HG02943 (cell line): Measurements from ENCODE around the gene CDH22.

ENCODE experiments used
- ATAC-seq: cut with Tn5 transposase; IDR thresholded peaks from one replicate; pipeline ENCODE4 v1.9.1; 2021; ENCODE audit warnings: mild to moderate bottlenecking, low read depth, moderate library complexity; ENCODE audit not compliant: unreplicated experiment

Gene CDH22

GRCh38 chr20:46178891-46179290 lies 129.4 kb downstream of the CDH22 start:
- ATAC-seq: no peak

GRCh38 chr20:46177768-46178167 lies 130.5 kb downstream of the CDH22 start:
- no peak for ATAC-seq

GRCh38 chr20:46176739-46177378 lies 131.4 kb downstream of the CDH22 start:
- no peak for ATAC-seq

- ATAC-seq: no peak
Measured at GRCh38 chr20:46175127-46175494, 133.2 kb downstream of the CDH22 start.

DNA sequence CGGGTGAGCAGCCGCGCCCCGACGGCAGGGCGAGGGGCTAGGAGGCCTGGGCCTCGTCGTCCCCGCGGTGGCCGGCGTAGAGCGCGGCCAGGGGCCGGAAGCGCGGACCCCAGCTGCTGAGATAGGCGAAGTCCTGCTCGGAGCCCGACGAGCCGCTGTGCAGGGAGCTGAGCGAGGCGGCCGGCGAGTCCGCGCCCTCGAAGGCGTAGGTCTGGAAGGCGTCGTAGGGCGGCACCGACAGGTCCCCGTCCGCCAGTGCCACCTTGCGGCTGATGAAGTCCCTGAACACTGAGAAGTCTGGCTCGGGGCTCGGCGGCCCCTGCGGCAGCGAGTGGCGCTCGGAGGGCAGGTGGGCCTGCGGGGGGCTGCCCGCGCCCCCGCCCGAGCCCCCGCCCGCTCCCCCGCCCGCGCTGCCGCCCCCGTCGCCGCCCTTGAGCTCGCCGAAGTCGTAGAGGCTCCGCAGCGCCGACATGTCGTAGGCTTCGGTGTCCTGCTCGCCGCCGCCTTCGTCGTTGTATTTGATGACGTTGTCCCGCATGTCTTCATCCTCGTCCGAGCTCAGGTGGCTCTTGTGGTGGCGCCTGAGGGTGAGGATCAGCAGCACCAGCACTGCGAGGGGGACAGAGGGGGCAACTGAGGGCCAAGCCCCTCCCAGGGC lies 133.7 kb downstream of the CDH22 start:
- no peak for ATAC-seq

- ATAC-seq: no peak
Measured at GRCh38 chr20:46173652-46174468, 134.4 kb downstream of the CDH22 start.

DNA sequence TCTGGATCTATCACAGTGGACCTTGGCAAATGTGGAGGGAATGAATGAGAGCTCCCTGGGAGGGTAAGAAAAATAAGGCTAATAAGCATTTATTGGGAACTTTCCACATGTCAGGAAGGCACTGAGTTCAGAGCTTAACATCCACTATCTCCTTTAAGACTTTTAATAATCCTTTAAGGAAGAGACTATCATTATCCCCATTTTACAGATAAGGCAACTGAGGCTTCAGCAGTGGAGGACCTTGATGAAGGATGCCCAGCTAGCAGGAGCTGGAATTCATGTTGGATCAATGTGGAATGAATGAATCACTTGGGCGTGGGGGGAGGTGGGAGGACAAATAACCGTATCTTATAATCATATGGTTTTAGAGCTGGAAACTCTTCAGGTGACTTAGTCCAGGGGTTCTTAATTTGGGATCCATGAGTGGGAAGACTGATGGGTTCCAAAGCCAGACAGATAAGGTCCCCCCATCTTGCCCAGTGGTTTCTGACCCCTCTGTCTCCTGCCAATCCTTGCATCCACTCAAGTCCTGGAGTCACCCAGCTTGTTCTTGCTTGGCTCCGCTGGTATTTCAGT lies 135.2 kb downstream of the CDH22 start:
- no peak for ATAC-seq

DNA sequence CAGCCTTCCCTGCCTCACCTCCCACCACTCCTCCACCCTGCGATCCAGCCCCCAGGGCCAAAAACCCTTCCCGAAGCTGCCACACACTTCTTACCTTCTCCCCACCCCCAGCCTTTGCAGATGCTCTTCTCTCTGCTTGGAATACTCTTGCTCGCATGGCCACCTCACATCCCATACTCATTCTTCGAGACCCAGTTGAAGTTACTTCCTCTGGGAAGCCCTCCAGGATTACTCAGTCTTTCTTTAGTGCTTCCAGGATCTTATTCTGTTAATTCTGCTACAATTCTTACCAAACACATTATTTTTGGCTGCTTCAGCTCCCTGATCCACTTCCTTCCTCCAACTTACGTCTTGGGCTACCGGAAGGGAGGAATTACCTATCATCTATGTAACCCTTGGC lies 135.8 kb downstream of the CDH22 start:
- no peak for ATAC-seq

- ATAC-seq: no peak
Measured at GRCh38 chr20:46171909-46172308, 136.4 kb downstream of the CDH22 start.

DNA sequence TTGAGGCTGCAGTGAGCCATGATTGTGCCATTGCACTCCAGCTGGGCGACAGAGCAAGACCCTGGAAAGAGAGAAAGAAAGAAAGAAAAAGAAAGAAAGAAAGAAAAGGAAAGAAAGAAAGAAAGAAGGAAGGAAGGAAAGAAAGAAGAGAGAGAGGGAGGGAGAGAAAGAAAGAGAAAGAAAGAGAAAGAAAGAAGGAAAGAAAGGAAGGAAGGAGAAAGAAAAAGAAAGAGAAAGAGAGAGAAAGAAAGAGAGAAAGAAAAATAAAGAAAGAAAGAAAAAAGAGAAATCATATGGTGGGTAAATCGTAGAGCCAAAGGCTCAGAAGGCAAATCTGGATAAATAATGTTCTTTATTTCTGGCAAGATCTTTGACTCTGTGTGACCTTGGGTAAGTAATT lies 136.8 kb downstream of the CDH22 start:
- no peak for ATAC-seq

DNA sequence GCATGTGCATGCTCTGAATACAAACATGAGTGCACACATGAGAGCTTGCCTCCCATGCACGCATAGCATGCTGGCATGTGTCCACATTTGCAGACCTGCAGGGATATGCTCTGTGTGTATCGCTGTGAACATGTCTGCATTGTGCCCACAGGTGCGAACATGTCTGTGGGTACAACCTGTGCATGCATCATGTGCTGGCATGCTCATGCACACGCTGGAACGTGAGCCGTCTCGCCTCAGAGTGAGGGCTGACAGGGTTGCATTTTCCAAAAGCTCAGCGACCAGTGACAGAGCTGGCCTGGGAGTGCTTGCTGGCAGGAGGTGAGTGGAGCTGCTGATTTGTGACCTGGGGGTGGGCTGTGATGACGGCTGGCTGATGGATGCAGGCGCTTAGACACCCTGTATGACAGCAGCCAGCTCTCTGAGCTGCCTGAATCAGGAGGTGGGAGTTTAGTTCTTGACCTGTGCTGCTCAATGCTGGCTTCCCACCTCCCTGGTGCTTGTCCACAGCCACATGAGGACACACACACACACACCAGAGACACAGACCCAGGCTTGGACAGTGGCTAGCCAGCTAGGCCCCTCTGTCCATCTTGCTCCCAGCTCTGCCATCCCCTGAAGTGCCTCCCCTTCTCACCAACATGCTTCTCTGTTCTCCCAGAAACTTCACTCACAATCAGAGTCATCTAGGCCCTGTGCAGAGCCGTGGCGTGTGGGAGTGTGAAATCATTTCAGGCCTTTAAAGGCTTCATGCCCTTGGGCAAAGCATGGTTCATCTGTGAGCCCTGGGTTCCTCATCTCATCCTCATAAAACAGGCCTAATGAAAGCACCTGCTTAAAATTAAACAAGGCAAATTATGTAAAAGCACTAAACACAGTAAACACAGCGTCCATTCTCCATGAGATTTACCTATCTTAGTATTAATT lies 138.8 kb downstream of the CDH22 start:
- ATAC-seq: no peak

DNA sequence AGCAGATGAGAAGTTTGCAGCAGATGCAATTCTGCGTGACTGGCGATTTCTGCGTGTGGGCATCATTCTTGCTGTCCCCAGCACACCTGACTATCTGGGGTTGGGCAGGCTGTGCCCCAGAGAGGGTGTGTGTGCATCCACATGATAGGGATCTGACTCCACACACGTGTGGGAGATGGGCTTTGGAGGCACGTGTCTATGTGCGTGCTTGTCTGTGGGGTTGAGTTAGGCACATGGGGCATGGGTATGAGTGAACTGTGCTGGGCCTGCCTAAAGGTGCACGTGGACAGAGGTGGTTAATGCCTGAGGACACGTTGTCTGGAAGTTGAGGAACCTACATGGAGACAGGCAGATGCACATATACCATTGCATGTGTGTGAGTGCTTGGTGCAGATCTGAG lies 139.9 kb downstream of the CDH22 start:
- ATAC-seq: no peak

GRCh38 chr20:46167080-46167479 lies 141.2 kb downstream of the CDH22 start:
- no peak for ATAC-seq

- no peak for ATAC-seq
Measured at GRCh38 chr20:46164254-46164653, 144.0 kb downstream of the CDH22 start.

DNA sequence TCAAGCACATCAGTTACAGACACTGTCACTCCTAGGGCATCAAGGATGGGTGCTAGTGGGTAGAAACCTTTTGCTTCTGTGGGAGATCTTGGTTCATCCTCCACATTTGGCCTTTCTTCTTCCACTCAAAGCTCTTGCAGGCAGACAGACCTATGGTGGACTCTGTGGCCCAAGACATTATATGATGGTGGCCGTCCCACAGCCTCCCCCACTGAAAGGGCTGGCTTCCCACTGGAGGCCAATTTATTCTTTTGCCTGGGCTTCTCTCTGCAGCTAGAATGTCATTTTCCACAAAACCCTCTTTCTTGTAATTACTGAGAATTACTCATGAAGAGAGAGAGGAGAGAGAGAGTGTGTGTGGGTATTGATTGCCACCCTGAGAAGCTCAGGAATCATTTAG lies 146.4 kb downstream of the CDH22 start:
- no peak for ATAC-seq

- no peak for ATAC-seq
Measured at GRCh38 chr20:46160661-46161060, 147.6 kb downstream of the CDH22 start.

GRCh38 chr20:46159101-46159897 lies 149.0 kb downstream of the CDH22 start:
- no peak for ATAC-seq

GRCh38 chr20:46158476-46158987 lies 149.8 kb downstream of the CDH22 start:
- no peak for ATAC-seq

DNA sequence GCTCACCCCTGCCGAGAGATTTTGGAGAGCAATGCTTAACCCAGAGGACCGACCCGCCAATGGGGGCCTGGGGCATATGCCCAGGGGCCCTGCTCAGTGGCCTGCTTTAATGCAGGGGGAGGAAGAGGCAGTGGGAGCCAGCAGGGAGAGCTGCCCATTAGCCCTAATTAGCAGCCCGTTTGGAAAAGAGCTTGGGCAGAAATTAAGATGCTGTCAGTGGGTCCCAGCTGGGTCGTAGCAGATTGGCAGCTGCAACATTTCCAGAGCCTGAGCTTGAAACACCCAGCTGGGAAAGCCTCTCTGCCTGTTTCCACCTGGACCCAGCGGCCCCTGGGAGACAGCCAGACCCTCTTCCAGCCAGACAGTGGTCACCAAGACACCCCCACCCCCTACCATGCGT lies 150.7 kb downstream of the CDH22 start:
- no peak for ATAC-seq
